HepG2 (cell line): ENCODE data around the gene MEGF10. TPM values are rescaled to one million over a fixed set of nuclear protein-coding genes. Genes with fewer than 3 reads are reported as not detected.

Experiments used
- ATAC-seq: fragments of 200-7000 bp; cut with Tn5 transposase; 3 replicates; pipeline ENCODE4 v1.9.1; 2020; ENCODE audit warnings: mild to moderate bottlenecking, moderate library complexity
- BruUV-seq: library from RNA; stranded (reverse); fragments of 400-500 nt; replicated peaks from 2 replicates; lab custom pipeline; 2021; lab: Mats Ljungman, UMichigan
- CTCF ChIA-PET: fragments of 300-600 bp; formaldehyde crosslinking; extraction: SDS; loops from one replicate; lab custom pipeline; 2021; ENCODE audit warnings: low total read pairs, inconsistent platforms, low intra/inter-chr PET ratio; lab: Yijun Ruan, JAX
- POLR2A ChIA-PET: fragments of 350-600 bp; sonication (Branson Sonifier 250); formaldehyde crosslinking; loops from one replicate; lab custom pipeline; 2020; ENCODE audit warnings: antibody characterized with exemption, inconsistent platforms; lab: Yijun Ruan, JAX
- DNase-seq: peaks from one replicate; pipeline ENCODE4 v3.0.0-alpha.2; 2015; ENCODE audit warnings: low spot score
- FAIRE-seq: peaks from 3 replicates; lab custom pipeline; 2011; peaks lifted over from hg19 to GRCh38; lab: Jason Lieb, UNC
- H2AFZ ChIP-seq: one replicate; pipeline ENCODE4 v1.6.1; 2011; ENCODE audit warnings: low read length, inconsistent platforms
- H3K27ac ChIP-seq: fragments of 300-600 bp; 3 replicates; pipeline ENCODE4 v1.8.0; 2011; ENCODE audit warnings: mixed run types, mild to moderate bottlenecking, mixed read lengths, low read length, inconsistent platforms; ENCODE audit not compliant: insufficient read depth; ENCODE audit errors: extremely low read length
- H3K27me3 ChIP-seq, 2 experiments: fragments of 200-600 bp in 1 of 2; 2 replicates in 1 of 2; 3 replicates in 1 of 2; pipeline versions ENCODE4 v1.6.0 to v1.8.0; 2011; ENCODE audit warnings: low read length in 2 of 2, mild to moderate bottlenecking in 2 of 2, moderate library complexity in 2 of 2, inconsistent platforms in 1 of 2; ENCODE audit not compliant: insufficient read depth in 2 of 2, control insufficient read depth in 1 of 2
- H3K36me3 ChIP-seq, 2 experiments: fragments of 200-600 bp in 1 of 2; replicated peaks in 1 of 2; 2 replicates in 1 of 2; 3 replicates in 1 of 2; pipeline versions ENCODE4 v1.5.1 to v1.8.0; 2011; ENCODE audit warnings: low read length in 2 of 2, inconsistent platforms in 1 of 2; ENCODE audit not compliant: insufficient read depth in 2 of 2, control insufficient read depth in 1 of 2
- H3K4me1 ChIP-seq: 2 replicates; pipeline ENCODE4 v1.5.1; 2012; ENCODE audit warnings: low read length, inconsistent platforms; ENCODE audit not compliant: insufficient read depth
- H3K4me2 ChIP-seq: 2 replicates; pipeline ENCODE4 v1.6.0; 2011; ENCODE audit warnings: low read depth, low read length, inconsistent platforms
- H3K4me3 ChIP-seq, 3 experiments: fragments of 200-600 bp in 1 of 3; sonication (generic), shearing (Covaris generic) in 1 of 3; replicated peaks in 1 of 3; 2 replicates each; pipeline ENCODE4 v1.5.1; 2011 to 2016; ENCODE audit warnings: low read length in 3 of 3, inconsistent platforms in 2 of 3, low read depth in 2 of 3, mild to moderate bottlenecking in 2 of 3, control low read depth in 1 of 3, mixed read lengths in 1 of 3; ENCODE audit not compliant: insufficient read depth in 1 of 3
- H3K79me2 ChIP-seq: one replicate; pipeline ENCODE4 v1.6.1; 2011; ENCODE audit warnings: low read length, inconsistent platforms; ENCODE audit not compliant: insufficient read depth
- H3K9ac ChIP-seq: 2 replicates; pipeline ENCODE4 v1.6.0; 2011; ENCODE audit warnings: mild to moderate bottlenecking, low read depth, low read length, inconsistent platforms; ENCODE audit not compliant: insufficient read depth
- H3K9me3 ChIP-seq: 2 replicates; pipeline ENCODE4 v1.5.1; 2012; ENCODE audit warnings: mild to moderate bottlenecking, low read length
- H4K20me1 ChIP-seq: 2 replicates; pipeline ENCODE4 v1.6.0; 2011; ENCODE audit warnings: inconsistent platforms, mild to moderate bottlenecking, low read length, moderate library complexity; ENCODE audit not compliant: insufficient read depth
- AHDC1 ChIP-seq: sonication (generic); formaldehyde crosslinking; IDR thresholded peaks from 2 replicates; pipeline ENCODE4 v1.5.1; 2020; ENCODE audit warnings: mild to moderate bottlenecking, missing genetic modification reagents, borderline replicate concordance
- DR1 ChIP-seq: sonication (generic); formaldehyde crosslinking; IDR thresholded peaks from 2 replicates; pipeline ENCODE4 v1.8.0; 2021; ENCODE audit warnings: mild to moderate bottlenecking, missing genetic modification reagents, inconsistent platforms
- SMAD1 ChIP-seq: sonication (generic); formaldehyde crosslinking; IDR thresholded peaks from 2 replicates; pipeline ENCODE4 v1.4.0; 2020; ENCODE audit warnings: missing genetic modification reagents, low read depth, mild to moderate bottlenecking, borderline replicate concordance
- SNRNP70 ChIP-seq: fragments of 200-400 bp; formaldehyde crosslinking; IDR thresholded peaks from 2 replicates; pipeline ENCODE4 v1.6.1; 2017; ENCODE audit warnings: mild to moderate bottlenecking, low read depth, low read length, moderate library complexity
- ZHX1 ChIP-seq: sonication (generic); formaldehyde crosslinking; IDR thresholded peaks from 2 replicates; pipeline ENCODE4 v1.8.1; 2022; ENCODE audit warnings: low read depth, mild to moderate bottlenecking, missing genetic modification reagents
- ZNF281 ChIP-seq: sonication (generic); formaldehyde crosslinking; IDR thresholded peaks from 2 replicates; pipeline ENCODE4 v1.4.0; 2020; ENCODE audit warnings: missing genetic modification reagents, borderline replicate concordance
- ZNF296 ChIP-seq: sonication (generic); formaldehyde crosslinking; conservative IDR thresholded peaks from 2 replicates; pipeline ENCODE4 v1.5.0; 2020; ENCODE audit warnings: mild to moderate bottlenecking, missing genetic modification reagents
- ZNF619 ChIP-seq: sonication (generic); formaldehyde crosslinking; IDR thresholded peaks from 2 replicates; pipeline ENCODE4 v1.4.0; 2020; ENCODE audit warnings: mild to moderate bottlenecking, missing genetic modification reagents
- ZNF639 ChIP-seq: conservative IDR thresholded peaks from 2 replicates; pipeline ENCODE4 v1.6.1; 2018; ENCODE audit warnings: missing genetic modification reagents
- ZSCAN29 ChIP-seq: sonication (generic); formaldehyde crosslinking; conservative IDR thresholded peaks from 2 replicates; pipeline ENCODE4 v1.4.0; 2020; ENCODE audit warnings: mild to moderate bottlenecking, missing genetic modification reagents
- WGBS: methylation state at CpG from one replicate; pipeline ENCODE4 v1.1.6; 2017; ENCODE audit warnings: low lambda C conversion rate; 5-methylcytosine and 5-hydroxymethylcytosine counted together
- in situ Hi-C: cut with HindIII; loops from 2 replicates; pipeline ENCODE4 v1.10.0; 2017; ENCODE audit warnings: low pct_unique_long_range_greater_than_20kb; ENCODE audit not compliant: extremely low pct_ligation_motif_present
- intact Hi-C: fragments of 100-400 bp; cut with micrococcal nuclease; formaldehyde crosslinking; loops from one replicate; pipeline ENCODE4 v1.10.0; 2022; ENCODE audit not compliant: unreplicated experiment
- polyA plus RNA-seq, 8 experiments: library from polyadenylated mRNA; depleted of rRNA in 3 of 8; stranded (reverse) in 7 of 8; unstranded in 1 of 8; fragments of >200 nt; fragmentation: Illumina TruSeq in 4 of 8; extraction: Trizol in 4 of 8; gene quantifications; 2 replicates each; pipeline versions ENCODE4 v1.2.1 to v1.2.3, GENCODE V29; 2011 to 2016; ENCODE audit warnings: low read depth in 4 of 8, missing spikeins in 1 of 8, mixed read lengths in 1 of 8; ENCODE audit not compliant: insufficient read depth in 1 of 8
- total RNA-seq, 5 experiments: library from RNA; depleted of rRNA; stranded (reverse); fragments of >200 nt; fragmentation: Illumina TruSeq; extraction: Trizol; gene quantifications; 2 replicates each; pipeline ENCODE4 v1.2.3, GENCODE V29; 2016; ENCODE audit warnings: low read depth in 1 of 5

The MEGF10 gene
- total and polyA plus RNA-seq, 2 of the 13 experiments (the other 11 are each of a cell fraction or from before 2014, with no cell fraction given): not detected

GRCh38 chr5:127331890-127332649 is 41.5 kb downstream of the MEGF10 start:
- in situ Hi-C loops (no loop called here), intact Hi-C loops (no loop called here)
- WGBS: 3% methylated on average over 3 of the region's 3 CpGs
- Histone ChIP-seq H3K9ac (no peak overlapping the region), H3K4me2 (no peak overlapping the region), H3K4me3 (no peak overlapping the region), H3K79me2 (no peaks in the 10 kb centered on the region), H3K36me3 (no peaks in the 10 kb centered on the region), H3K9me3 (no peaks in the 10 kb centered on the region), H3K27ac (no peak overlapping the region), H3K4me1 (no peaks in the 10 kb centered on the region), H3K27me3 (no peaks in the 10 kb centered on the region), H4K20me1 (no peaks in the 10 kb centered on the region), H2AFZ (no peak overlapping the region)
- BruUV-seq: no TSS peak
- FAIRE-seq (no peak), ATAC-seq (no peak), DNase-seq (no peak)
- ChIA-PET CTCF (no interaction called here), POLR2A (no interaction called here)
- TF ChIP-seq DR1: no peak
- no peak for TF ChIP-seq ZNF639 (CRISPR knock-in tag)
- TF ChIP-seq ZHX1 (CRISPR knock-in tag): no peak
- no peak for TF ChIP-seq ZNF296 (CRISPR knock-in tag)
- no peak for TF ChIP-seq AHDC1 (CRISPR knock-in tag)
- TF ChIP-seq ZNF281 (CRISPR knock-in tag): no peak
- no peak for TF ChIP-seq SNRNP70
- TF ChIP-seq SMAD1 (CRISPR knock-in tag): no peak
- TF ChIP-seq ZSCAN29: no peak
- TF ChIP-seq ZNF619 (CRISPR knock-in tag): no peak
